GM18526 (cell line): ENCODE data around the gene ZNF438.

Experiments used
- POLR2A ChIP-seq: IDR thresholded peaks from 3 replicates; pipeline ENCODE4 v1.6.1; 2011; ENCODE audit not compliant: insufficient read length; ENCODE audit errors: extremely low read depth

Gene ZNF438

GRCh38 chr10:30861976-30862375 lies 169.7 kb downstream of the ZNF438 start:
- no peak for TF ChIP-seq POLR2A

DNA sequence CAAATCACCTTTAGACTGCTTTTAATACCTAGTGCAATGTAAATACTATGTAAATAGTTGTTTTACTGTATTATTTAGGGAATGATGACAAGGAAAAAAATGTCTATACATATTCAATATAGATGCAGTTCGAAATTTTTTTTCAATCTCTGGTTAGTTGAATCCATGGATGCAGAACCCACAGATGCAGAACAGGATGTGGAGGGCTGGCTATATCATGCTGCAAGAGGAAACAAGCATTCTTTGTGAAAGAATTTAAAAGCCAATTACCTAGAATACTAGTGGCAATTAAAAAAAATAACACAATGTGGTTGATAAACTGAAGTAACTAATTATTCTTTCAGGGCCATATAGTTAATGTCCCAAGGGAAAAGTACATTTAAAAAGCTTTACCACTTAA lies 170.4 kb downstream of the ZNF438 start:
- no peak for TF ChIP-seq POLR2A

DNA sequence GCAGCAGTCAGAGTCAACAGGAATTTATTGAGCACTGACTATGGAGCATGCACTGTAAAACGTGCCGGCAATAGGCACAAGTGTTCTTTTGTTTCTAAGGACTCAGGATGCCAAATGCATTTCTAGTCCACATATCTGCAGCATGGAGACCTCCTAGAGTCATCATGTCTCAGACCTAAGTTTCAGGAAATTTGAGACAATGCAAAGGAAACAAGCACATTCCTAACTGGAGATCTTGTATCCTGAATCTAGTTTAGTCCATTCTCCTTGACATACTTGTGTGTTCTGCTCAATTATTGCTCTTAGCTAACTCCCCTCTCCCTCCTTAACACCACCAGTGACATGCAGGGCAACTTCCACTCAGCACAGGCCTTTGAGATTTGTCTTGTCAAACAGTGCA lies 173.2 kb downstream of the ZNF438 start:
- TF ChIP-seq POLR2A = no peak

GRCh38 chr10:30857803-30858202 lies 173.9 kb downstream of the ZNF438 start:
- no peak for TF ChIP-seq POLR2A

DNA sequence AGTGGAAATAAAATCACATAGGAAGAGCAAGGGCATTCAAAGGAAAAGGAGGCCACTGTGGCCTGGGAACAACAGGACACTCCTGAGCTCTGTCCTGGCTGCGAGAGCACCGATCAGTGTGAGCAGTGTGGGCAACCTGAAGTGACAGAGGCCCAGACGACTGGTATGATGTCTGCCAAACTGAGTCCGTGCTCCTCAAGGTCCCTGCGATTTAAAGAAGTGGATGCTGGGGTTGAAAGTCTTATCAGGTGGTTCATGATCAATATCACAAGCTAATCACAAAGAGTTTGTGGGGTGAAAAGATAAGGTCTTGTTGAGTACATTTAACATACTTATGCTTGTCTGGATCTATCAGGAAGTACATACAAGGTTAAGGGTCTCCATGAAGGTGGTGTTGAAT lies 176.5 kb downstream of the ZNF438 start:
- no peak for TF ChIP-seq POLR2A

- no peak for TF ChIP-seq POLR2A
Measured at GRCh38 chr10:30854656-30855055, 177.0 kb downstream of the ZNF438 start.

GRCh38 chr10:30853066-30853465 lies 178.6 kb downstream of the ZNF438 start:
- no peak for TF ChIP-seq POLR2A

DNA sequence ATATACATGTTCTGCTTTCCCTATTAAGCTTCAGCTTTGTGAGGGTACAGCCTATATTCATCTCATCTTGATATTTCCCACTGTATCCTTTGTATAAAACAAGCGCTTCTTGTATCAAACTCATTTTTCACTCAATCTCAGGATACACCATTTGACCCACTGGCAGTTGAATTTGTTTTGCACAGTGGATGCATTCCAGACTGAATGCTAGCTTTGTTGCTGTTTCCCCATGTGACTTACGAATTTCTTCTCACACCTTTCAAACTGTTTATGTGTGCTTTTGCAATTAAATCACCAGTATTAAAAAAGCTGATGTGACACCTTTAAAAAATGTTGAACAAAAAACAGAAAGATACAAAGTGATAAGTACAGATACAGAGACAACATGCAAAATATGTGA lies 180.9 kb downstream of the ZNF438 start:
- TF ChIP-seq POLR2A = no peak

GRCh38 chr10:30849231-30850035 lies 182.2 kb downstream of the ZNF438 start:
- TF ChIP-seq POLR2A = no peak

GRCh38 chr10:30848396-30849032 lies 183.2 kb downstream of the ZNF438 start:
- no peak for TF ChIP-seq POLR2A

DNA sequence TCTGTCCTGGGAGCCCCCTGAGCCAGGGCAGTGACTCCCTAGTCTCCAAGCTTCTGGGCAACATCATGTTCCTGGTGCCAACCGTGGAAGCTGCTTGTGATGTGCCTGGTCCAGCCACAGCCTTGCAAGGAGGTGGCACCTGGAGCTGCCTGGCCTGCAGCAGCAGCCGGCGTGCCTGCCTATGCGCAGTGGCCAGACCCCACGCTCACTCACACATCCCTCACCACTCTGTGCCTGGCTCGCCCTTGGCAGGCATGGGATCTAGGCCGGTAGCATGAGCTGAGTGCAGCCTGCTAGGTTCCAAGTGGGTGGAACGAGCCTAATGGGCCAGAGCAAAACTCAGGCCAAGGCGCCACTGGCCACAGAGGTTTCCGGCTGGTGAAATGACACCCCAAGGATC lies 184.0 kb downstream of the ZNF438 start:
- TF ChIP-seq POLR2A = no peak

- TF ChIP-seq POLR2A = no peak
Measured at GRCh38 chr10:30847199-30847598, 184.5 kb downstream of the ZNF438 start.

DNA sequence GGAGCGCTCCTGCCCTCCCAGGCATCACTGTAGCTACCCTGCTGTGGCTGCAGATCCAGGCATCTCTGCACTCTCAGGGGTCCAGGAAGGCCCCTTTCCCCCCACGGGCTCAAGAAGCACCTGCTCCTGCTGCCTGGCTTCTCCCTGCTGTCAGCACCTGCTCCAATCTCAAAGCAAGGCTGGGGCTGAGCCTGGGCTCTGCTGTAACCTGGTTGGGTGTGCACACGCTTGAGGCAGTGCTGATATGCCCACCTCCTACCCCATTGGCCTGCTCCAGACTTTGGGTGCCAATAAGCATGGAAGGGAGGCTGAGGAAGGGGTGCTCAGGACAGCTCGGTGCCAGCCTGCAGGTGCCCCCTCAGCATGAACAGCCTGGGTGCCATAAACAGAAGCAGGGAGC lies 185.0 kb downstream of the ZNF438 start:
- TF ChIP-seq POLR2A = no peak

DNA sequence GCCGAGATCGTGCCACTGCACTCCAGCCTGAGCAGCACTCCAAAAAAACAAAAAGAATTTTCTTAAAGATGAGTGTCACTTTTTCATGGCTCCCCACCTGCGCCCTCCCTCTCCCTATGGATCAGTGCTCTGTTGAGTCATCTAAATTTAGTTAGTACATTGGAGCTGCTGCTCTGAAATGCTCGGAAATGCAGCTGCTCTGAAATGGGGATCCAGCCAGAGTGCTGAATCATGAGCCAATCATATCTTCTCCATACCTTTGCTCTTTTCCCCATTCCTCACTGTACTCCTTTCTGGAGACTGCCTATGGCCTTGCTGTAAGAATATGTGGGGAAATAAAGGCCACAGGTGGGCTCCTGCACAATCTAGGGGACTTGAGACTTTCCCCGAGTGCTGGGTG lies 188.8 kb downstream of the ZNF438 start:
- TF ChIP-seq POLR2A = no peak

DNA sequence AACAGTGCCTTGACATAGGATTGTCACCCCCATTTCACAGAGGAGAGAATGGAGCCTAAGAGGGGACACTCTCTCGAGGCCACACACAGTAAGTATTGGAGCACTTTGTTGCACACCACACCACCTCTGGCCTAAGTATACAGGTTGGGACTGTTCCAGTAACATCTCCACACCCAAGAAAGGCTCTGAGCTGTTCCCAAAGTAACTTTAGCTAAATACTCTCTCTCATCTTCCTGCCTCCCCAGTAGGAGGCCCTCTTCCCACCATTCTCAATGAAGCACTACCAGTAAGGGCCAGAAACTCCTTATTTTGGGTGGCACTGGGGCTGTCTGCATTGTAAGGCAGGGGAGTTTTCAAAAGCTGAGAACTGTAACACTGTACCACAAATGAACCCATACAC lies 189.5 kb downstream of the ZNF438 start:
- no peak for TF ChIP-seq POLR2A

GRCh38 chr10:30840395-30841050 lies 191.1 kb downstream of the ZNF438 start:
- TF ChIP-seq POLR2A = no peak

GRCh38 chr10:30839652-30840051 lies 192.0 kb downstream of the ZNF438 start:
- no peak for TF ChIP-seq POLR2A

DNA sequence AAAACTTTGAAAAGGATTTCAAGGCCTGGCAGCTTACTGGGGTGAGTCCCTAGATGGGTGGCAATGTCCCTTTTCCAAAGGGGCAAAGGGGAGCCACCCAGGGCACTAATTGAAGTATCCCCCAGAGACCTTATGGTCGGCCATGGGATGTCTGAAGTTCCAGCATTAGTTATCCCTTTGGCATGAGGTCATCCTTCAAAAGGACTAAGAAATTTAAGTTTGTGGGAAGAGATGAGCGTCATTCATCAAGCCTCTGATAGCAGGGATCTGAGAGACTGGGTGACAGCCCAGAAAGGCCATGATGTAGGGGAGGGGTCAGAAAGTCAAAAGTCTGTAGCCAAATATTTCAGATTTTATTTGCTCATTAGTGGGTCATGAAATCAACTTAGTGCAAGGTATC lies 195.3 kb downstream of the ZNF438 start:
- TF ChIP-seq POLR2A = no peak
